HG02973 (cell line): ENCODE results near the gene BCL6.

ENCODE experiments used
- ATAC-seq: cut with Tn5 transposase; IDR thresholded peaks from one replicate; pipeline ENCODE4 v1.9.1; 2021; ENCODE audit warnings: moderate library complexity; ENCODE audit not compliant: unreplicated experiment

Gene BCL6

DNA sequence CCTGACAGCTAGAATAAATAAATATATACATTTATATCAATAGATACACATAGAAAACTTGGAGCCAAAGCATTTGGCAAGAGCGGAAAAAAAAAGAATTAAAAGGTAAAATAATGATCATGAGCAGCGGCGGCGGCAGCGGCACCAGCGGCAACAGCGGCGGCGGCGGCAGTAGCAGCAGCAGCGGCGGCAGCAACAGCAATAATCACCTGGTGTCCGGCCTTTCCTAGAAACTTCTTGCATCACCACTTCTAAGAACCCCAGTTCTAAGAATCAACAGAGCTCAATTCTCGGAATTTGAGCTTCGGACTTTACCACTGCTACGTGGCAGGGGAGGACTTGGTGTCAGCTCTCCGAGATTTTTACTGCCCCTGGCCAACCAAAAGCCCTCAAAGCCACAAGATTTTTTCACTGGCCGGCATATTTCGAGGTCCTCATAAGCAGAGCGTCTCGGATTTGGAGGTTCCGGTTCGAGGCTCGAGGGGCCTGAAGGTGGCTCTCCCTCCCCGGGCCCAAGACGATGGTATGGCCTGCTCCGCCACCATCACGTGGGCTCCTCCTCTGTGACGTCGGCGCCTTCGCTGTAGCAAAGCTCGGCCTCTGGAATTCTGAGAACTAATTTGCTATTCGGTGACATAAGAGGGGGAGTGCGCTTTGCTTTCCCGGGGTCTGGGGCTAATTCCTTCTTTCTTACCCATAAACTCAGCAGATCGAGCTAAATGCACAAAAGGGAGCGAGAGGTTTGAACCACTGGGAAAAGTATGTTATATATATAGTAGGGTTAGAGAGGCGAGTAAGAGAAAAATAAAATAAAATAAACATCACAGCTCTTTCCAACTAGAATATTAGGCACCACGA, at the start of gene BCL6:
BCL6 (minus strand) TSS at position 268 of the 858 bp plus-strand sequence. CDS start 11,775 bp downstream, outside the sequence.
- peak; percentile 66 for ATAC-seq

DNA sequence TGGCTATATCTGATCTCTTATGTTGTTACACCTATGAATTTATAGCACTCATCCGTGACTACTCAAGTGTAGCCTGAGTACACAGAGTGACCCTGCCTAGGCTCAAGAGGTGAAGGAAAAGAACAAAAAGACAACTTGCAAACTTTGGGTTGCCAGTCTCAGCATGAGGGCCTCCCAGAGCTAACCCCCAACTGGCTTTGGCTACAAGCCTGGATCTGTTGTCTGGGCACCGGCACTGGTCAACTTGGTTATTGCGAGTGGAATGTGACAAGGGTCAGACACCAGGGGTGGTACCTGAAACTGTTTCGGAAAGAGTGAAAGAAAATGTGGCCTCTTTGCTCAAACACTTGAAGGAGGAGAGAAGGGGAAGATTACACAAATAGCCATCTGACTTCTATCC, 49.5 kb upstream of the BCL6 start:
- ATAC-seq, result no peak

DNA sequence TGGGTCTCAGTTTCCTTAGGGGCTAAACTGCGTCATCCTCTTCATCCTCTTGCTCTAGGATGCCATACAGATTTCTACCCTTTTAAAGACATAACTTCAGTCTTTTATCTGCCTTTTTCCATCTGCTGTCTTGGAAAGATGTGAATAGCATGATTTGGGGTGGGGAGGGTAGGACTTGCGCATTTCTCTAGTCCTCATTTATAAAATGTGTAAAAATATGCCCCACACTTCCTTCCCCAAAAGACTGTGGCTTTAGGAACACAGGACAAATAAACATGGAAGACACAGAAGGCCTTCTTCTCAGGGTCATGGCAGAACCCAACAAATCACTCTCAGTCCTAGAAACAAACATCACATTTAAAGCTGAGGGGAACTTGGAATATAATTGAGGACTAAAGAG, 48.4 kb upstream of the BCL6 start:
- no peak for ATAC-seq

DNA sequence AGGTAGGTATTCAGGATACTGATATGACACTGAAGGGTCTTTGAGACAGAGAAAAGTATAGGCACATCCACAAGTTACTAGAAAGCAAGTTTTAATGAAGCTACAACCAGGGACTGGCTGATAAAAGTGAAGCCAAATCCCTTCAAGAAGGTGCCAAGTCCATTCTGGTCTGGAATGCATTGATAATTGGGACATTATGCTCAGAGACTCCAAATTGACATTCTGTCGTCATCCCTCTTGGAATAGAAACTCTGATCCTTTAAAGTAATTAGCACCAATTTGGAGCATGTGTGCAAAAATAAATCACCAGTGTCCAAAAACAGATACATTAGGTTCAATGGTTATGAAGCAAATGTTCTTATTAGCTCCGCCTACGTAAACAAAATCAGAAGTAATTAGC, 47.3 kb upstream of the BCL6 start:
- ATAC-seq, result no peak

DNA sequence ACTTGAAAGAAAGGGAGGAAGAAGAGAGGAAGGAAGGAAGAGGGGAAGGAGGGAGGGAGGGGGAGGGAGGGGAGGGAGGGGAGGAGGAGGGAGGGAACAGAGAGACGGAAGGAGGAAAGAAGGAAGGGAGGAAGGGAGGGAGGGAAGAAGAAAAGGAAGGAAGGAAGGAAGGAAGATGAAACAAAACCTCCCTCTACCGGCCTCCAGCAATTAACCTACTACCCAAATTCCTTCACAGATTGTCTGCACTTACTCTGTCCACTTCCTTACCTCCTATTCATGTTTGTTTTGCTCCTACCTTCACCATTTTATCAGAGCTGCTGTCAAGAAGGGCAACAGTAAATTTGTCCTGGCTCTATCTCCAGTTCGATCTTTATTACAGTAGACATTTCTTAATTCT, 44.6 kb upstream of the BCL6 start:
- no peak for ATAC-seq

DNA sequence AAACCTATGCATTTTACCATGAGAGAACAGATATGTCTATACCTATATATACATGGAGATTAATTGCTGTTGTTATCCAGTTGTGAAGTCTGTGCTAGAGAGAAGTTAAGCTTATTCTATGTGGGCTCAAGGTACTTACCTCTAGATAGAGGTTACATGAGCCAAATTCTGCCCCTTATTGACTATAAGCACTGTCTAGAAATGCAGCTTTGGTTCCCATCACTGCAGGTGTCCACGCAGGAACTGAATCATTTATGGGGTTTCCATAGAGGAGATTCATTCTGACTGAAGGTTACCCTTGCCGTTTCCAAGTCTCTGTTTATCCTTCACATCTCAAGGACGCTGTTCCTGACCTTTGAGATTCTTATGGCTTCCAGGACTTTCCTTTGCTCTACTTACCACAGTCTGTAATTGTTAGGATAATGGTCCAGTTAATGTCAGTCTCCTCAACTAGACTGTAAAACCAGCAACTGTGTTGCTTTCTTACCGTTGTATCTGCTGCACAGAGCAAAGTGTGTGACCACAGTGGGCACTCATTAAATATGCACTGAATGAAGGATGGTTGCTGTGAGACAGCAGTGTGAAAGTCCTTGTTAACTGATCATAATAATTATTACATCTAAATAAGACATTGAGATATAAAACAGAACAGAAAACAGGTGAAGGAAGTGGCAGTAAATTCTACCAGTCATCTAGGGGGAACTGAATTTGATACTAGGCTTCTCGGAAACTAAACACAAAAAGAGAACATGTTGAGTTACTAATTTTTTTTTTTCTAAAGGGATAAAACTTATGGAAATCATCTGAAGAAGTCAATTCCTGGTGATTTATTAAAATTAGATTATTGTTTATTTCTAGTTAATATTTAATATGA, 44.0 kb upstream of the BCL6 start:
- ATAC-seq, result no peak

DNA sequence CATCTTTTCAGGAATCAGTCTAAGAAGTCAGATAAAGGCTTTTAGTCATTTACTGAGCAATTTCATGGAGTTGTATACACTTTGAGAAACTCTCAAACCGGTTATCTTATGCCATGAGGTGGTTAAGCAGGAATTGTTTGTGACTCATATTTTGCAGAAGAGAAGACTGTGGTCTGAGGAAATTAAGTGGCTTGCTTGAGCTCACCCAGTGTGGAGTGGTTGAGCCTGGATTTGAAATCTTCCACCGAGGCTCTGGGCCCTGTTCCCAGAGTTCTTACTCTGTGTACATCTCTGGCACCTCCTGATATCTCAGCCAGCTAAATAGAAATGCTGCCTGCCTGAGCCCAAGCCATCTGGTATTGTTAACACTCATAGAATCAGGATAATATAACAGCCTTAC, 37.8 kb upstream of the BCL6 start:
- ATAC-seq, result no peak

DNA sequence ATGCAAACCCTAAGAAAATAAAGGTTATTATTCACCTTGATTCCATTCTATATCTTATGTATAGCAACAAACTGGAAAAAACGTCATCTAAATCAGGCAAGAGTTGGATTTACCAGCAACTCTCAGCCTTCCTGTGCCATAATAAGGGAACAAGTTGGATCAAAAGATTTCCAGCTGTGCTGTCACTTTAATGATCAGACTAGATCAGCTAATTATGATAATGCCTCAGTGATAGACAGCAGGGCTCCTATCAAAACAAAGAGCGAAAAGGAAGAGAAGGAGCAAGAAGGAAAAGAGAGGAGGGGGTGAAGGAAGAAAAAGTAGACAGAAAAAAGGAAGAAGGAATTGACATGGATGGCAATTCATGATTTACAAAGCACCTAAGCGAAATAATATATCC, 36.7 kb upstream of the BCL6 start:
- no peak for ATAC-seq

DNA sequence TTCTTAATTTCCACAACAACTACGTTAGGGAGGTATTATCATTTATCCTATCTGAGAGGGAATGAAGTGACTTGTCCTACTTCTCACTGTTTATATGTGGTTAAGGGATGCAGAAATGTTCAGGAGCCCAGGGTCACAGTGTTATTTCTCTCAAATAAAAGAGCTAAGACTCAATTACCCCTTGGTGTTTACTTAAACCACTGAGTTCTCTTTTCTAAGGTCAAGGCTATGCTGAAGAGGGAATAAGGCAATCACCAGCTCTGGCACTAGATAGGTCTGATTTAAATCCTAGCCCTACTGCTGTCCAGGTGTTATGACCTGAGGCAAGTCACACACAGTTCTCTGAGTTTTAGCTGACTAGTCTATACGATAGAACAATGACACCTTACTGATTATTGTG, 35.7 kb upstream of the BCL6 start:
- no peak for ATAC-seq

DNA sequence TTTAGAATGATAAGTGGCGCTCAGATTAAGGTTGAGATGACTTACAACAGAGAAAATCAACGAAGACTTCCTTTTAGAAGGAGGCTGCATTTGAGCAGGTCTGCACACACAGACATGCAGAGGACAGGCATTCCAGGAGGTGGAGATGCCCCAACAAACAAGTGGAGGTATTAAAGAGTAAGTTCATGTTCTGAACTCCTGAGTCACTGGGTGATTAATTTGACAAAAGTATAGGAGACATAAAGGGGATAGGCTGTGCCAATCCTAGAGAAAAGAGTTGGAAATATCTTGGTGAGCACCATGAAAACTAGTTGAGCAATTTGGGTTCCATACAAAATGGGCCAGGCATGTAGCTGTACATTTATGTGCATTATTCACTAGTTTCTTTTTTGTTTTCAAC, 33.5 kb upstream of the BCL6 start:
- no peak for ATAC-seq

DNA sequence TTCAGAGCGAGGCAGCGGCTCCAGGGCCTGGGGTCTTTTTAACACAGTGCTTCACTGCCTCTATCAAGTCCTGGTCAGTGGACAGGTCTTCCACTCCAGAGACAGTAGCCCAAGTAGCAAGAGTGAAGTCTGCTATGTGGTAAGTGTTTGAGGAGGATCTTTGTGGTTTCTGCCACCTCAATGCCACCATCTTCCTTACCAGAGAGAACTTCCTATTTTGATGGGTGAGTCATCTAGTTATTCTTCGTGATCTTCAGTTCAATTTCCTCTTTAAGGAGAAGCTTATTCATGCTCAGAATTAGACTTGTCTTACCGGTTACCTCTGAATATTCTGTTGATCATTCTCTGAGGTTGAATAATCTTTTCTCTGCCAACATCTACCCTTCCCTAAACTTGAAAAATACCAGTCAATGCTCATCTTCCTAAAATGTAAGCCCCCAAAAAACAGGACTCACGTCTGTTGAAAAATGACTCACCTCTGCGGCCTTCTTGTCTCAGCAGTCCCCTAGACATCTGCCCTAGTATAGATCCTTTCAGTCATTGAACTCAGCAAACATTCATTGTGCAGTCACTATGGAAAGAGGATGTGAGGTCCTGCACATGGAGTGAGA, 32.2 kb upstream of the BCL6 start:
- peak; percentile 43 for ATAC-seq

DNA sequence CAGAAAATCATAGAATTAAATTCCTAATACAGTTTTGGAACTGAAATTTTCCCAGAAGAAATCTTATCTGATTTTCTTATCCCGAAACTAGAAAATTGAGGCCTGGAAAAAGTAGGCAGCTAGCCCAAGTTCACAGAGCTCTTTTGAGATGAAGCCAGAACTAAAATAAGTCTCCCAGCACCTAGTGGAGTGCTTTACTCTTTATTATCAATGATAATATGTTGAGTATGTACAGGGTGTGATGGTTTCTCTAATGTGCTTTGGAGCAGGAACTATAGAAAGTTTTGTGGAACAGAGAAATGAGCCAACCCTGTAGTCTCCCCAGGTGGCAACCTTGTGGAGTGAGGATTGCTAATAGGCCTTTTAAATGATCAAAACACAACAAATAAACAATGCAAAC, 30.3 kb upstream of the BCL6 start:
- ATAC-seq, result no peak

DNA sequence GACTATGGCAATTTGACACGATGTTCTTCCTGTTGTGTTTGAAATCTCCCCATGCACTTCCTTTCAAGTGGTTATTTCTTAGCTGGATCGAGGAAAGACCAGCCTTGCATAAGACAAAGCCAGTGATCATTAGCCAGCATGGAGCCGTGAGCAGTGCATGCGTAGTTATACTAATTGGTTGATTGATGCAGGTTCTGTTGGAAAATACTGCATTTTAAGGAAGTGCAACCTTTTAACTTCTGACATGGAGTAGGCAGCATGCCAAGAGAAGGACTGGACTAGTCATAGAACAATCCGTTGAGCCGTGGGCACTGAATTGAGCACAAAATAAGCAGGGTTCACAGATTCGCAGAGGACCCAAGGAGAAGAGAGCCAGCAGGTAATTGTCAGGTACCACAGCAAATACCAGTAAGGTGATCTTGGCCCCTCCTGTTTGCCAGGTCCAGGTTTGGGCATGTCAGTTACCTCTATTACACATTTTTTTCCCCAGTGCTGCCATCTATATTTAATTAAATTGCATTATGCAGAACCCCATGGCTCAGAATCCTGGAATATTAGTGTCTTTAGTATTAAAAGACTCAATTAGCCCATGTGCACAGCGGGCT, 29.0 kb upstream of the BCL6 start:
- no peak for ATAC-seq

DNA sequence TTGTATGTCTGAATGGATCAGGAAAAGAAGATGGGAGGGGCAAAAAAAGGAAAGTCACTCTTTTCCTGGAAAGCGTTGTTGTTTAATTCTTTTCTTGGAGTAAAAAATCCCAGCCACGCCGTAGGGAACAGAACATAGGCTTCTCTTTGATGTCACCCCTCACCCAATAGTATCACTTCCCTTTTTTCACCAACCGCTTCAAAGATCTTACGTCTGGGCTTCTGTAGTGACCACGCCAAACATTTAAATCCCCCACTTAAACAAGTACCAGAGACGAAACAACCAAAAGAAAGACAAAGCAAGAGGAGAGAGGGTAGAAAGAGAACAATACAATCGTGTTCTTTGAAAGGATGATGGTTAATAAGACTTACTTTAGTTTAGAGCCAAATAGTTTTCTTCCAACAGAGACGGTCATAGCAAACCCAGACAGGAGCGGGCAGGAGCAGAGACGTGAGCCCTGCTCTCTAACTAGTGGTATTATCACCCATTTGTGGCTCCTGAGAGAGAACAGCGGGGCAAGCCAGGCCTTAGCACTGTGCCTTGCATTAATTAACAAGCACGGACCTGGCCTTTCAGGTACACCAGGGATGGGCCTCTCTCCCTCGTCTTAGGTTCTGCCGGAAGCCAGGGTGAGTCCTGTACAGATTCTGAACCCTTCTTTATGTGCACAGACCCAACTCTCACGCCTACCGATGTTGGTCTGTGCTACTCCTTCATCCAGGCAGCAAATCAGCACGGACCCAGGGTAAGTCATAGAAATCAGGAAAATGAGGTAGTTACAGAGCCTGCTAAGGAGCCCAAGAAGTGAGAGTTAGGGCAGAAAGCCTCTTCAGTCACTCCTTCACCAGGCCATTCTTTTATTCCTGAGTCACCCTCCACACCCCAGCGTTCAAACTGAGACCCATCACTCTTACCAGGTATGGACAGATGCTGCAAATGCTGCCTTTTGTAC, 28.2 kb upstream of the BCL6 start:
- peak; percentile 69 for ATAC-seq

DNA sequence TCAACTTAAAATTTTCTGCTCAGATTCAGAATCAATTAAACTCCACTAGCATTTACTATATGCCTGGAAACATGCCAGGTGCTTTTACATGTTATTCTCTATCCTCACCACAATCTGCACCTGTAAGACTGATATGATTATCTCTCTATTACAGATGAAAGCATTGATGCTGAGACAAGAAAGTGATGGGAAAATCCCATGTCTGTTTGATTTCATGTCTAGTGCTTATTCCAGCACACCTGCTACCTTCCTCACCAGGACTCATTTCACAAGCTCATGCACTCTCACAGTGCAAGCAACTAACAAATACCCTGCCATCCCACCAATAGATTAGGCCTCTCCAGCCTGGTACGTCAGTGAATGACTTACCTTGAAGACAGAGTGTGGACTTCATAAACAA, 25.0 kb upstream of the BCL6 start:
- peak; percentile 56 for ATAC-seq

DNA sequence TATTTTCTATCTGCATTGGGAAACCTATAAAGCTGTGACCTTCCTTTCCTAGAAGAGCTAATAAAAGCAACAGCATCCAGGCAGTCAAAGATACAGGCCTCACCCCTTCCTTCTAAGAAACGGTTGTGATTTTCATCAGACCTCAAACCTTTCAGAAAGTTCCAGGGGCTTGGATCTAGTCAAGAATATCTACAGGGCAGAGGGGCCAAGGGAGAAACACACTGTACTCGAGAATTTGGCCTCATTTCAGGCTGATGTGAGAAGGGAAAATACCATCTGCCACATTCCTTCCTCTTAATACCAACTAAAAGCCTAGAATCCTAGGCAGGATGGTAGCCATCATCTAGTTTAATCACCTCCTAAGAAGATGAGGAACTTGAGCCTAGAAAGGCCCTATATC, 24.5 kb upstream of the BCL6 start:
- ATAC-seq, result no peak

DNA sequence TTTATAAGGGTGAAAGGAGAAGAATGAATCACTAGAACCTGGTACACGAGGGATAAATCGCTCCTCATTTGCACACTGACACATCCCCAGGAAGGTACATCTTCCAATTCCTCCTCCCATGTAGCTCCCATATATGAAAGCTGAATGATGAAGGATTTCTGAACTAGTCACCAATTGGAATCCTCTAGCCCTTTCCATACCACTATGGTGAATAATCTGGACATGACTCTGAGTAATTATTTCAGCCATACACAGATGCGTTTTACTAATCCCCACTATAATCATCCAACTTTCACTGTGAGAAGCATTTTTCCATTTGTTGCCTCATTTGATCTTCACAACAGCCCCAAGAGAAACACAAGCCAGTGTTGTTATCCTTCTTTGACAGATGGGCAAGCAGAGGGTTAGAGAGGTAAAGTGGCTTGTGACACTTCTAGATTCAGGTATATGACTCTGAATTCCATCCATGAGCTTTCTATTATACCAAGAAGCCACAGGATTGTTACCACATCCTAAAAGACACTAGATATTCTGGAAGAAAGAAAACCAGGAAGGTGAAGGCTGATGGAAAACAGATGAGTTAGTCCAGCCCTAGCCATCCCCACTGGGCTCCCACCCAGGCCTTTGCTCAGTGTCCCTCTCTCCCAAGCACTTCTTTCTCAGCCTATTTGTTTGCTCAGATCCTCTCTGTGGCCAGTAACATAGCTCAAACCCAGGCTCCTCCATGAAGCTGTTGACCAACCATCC, 22.2 kb upstream of the BCL6 start:
- ATAC-seq, result no peak

DNA sequence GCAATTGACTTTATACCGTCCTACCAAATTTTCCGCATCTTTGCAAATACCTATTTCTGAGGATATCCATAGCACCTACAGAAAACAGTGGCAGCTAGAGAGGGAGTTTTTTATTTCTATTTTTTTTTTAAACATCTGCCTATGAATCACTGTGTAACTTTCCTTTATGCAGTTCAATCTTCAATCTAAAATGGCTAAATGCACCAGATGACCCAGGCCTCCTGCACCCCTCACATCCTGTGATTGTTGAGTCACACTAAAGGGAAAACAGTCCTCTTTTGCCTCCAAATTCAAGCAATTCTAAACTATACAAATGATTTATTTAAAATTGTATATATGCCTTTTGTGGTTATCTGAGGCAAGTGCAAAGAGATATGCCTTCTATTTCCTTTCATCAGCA, 20.1 kb upstream of the BCL6 start:
- ATAC-seq, result no peak

DNA sequence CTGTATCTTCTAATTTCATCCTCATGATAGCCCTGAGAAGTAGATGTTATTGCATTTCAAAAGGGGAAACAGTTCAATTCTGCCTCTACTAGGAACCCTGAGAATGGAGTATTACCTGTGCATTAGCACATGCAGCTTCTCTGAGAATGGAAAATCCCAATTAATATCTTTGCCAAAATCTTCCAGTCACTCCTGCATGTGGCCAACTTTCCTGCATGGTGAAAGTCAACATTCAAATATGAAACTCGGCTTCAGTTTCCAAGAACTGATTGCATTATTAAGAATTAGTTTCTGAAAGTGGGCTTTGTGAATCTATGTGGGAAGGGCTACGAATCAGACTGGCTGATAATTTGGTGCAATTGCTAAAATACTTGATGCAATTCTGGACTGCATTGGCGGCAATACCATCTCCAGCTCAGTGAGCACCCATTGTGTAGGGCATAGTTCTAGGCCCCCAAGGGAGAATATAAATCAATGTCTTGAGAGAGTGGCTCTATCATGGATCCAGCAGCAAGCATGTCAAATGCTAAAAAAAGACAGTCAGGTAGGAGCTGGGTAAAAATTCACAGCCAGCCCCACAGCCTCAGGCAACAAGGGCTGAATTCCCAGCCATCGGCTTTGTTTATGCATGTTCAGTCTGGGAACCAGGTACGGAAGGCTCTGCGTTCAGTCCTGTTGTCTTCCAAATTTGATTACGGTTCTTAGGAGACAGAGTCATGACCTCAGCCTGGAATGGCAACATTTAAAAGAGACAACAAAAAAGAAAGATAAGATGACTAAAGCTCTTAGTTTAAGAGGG, 18.8 kb upstream of the BCL6 start:
- ATAC-seq, result no peak
